DOHH2 (cell line): Measurements from ENCODE around the gene METAP1D.

ENCODE experiments used
- CTCF ChIP-seq: fragments of 200-600 bp; sonication (generic); IDR thresholded peaks from one replicate; pipeline ENCODE4 v1.5.1; 2014; ENCODE audit warnings: antibody characterized with exemption, mild to moderate bottlenecking, low read depth, low read length; ENCODE audit not compliant: poor library complexity, severe bottlenecking
- EZH2phosphoT487 ChIP-seq: fragments of 200-600 bp; sonication (generic); IDR thresholded peaks from 2 replicates; pipeline ENCODE4 v1.6.1; 2017; ENCODE audit warnings: borderline replicate concordance, mild to moderate bottlenecking, antibody characterized with exemption, low read length, moderate library complexity, mixed read lengths

GRCh38 chr2:172031536-172031935, 31.8 kb downstream of the METAP1D start:
- TF ChIP-seq CTCF (no peak), EZH2phosphoT487 (no peak)
